Muscle layer of colon (tissue), 2 donors: ENCODE data around the gene POU2AF1.
A peak's percentile ranks its signal among the peaks of the same experiment; 100 is the strongest.

Experiments
- H3K27ac ChIP-seq: one replicate; pipeline ENCODE4 v1.7.0; 2013; ENCODE audit warnings: low read depth, mild to moderate bottlenecking, low read length, moderate library complexity
- H3K27me3 ChIP-seq, 2 donors: one replicate each; pipeline ENCODE4 v1.7.0; 2013; ENCODE audit warnings: low read length in 2 of 2, mild to moderate bottlenecking in 2 of 2; ENCODE audit not compliant: insufficient read depth in 2 of 2, control insufficient read depth in 1 of 2
- H3K36me3 ChIP-seq: one replicate; pipeline ENCODE4 v1.7.0; 2013; ENCODE audit warnings: mild to moderate bottlenecking, low read length; ENCODE audit not compliant: insufficient read depth
- H3K4me1 ChIP-seq: one replicate; pipeline ENCODE4 v1.7.0; 2013; ENCODE audit warnings: mild to moderate bottlenecking, low read length; ENCODE audit not compliant: insufficient read depth
- H3K4me3 ChIP-seq, 2 donors: one replicate each; pipeline ENCODE4 v1.7.0; 2013; ENCODE audit warnings: low read length in 2 of 2, low read depth in 1 of 2, mild to moderate bottlenecking in 1 of 2, moderate library complexity in 1 of 2
- H3K9ac ChIP-seq: one replicate; pipeline ENCODE4 v1.7.0; 2013; ENCODE audit warnings: low read length
- H3K9me3 ChIP-seq: one replicate; pipeline ENCODE4 v1.7.0; 2013; ENCODE audit warnings: mild to moderate bottlenecking, low read length
- donor health status: abdominal sarcoma.
- donor health status: Adenocarcinoma of cecum.

Gene POU2AF1

DNA sequence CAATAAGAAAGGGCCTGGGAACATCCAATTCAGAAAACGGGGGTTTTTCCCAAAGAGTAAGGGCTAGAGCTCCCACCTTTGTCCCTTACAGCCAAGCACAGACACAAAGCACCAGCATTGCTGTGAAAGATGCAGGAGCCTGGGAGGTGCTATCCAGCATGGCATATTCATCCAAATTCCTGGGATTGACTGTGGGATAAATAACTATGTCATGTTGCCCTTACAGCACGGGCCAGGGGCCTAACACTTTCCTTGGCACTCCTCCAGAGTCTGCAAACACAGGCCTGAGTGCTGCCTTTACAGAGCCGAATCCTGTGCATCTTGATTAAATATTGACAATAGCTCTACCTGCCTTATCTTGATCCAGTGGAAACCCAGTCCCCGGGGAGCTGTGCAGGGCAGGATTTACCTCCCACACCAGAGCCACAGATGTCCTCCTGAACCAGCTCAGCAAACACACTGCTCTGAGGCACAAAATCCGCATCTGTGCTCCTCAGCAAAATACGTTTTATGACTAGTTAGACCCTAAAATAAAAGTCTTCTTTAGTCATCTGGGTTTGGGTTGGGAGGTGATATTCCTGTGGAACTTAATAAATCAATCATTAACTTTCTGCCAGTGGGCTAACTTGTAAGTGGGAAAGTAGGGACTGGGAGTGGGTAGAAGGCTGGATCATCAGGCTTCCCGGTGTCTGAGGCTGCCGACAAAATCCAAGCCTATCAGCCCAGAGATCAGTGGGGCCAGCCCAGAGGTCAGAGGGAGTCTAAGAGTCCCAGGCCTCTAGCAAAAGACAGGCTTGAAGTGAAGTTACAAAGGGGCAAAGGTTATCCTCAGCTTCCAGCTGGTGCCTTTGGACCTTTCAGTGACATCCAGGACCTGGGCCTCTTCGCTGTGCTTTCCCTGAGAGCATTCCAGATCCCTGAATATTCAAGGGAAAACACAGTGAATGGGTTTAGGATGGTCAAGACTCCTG is 44.3 kb downstream of the POU2AF1 start:
- Histone ChIP-seq H3K27ac (no peak overlapping the region), H3K4me3 (no peak overlapping the region), H3K36me3 (no peaks in the 10 kb centered on the region), H3K9me3 (no peaks in the 10 kb centered on the region), H3K9ac (no peak overlapping the region), H3K27me3 (no peaks in the 10 kb centered on the region), H3K4me1 (peaks cover 31% of the 10 kb centered on the region)

GRCh38 chr11:111331711-111332479 is 47.2 kb downstream of the POU2AF1 start:
- Histone ChIP-seq H3K4me1 (peaks cover 57% of the 10 kb centered on the region), H3K27ac (peak overlapping the region; percentile 17)

GRCh38 chr11:111330234-111330893 is 48.7 kb downstream of the POU2AF1 start:
- Histone ChIP-seq H3K36me3 (no peaks in the 10 kb centered on the region), H3K4me1 (peaks cover 57% of the 10 kb centered on the region), H3K27me3 (no peaks in the 10 kb centered on the region), H3K4me3 (no peak overlapping the region), H3K9ac (no peak overlapping the region), H3K27ac (peak overlapping the region; percentile 25), H3K9me3 (no peaks in the 10 kb centered on the region)

More at GRCh38 chr11:111331711-111332479, 47.2 kb downstream of the POU2AF1 start:
- Histone ChIP-seq H3K27me3 (no peaks in the 10 kb centered on the region), H3K9me3 (no peaks in the 10 kb centered on the region), H3K4me3 (no peak overlapping the region), H3K36me3 (no peaks in the 10 kb centered on the region), H3K9ac (no peak overlapping the region)

- no peak overlapping the region for H3K9ac ChIP-seq
- H3K4me3 ChIP-seq = no peak overlapping the region
- H3K36me3 ChIP-seq = no peaks in the 10 kb centered on the region
- no peaks in the 10 kb centered on the region for H3K27me3 ChIP-seq
- peak overlapping the region; percentile 31 for H3K27ac ChIP-seq
- H3K9me3 ChIP-seq = no peaks in the 10 kb centered on the region
- H3K4me1 ChIP-seq = peaks cover 59% of the 10 kb centered on the region
Observed at GRCh38 chr11:111329306-111330204, 49.5 kb downstream of the POU2AF1 start.

GRCh38 chr11:111327908-111328624 is 51.0 kb downstream of the POU2AF1 start:
- no peaks in the 10 kb centered on the region for H3K9me3 ChIP-seq
- peak overlapping the region; percentile 59 for H3K27ac ChIP-seq
- no peak overlapping the region for H3K4me3 ChIP-seq
- H3K36me3 ChIP-seq = no peaks in the 10 kb centered on the region
- no peaks in the 10 kb centered on the region for H3K27me3 ChIP-seq
- peaks cover 65% of the 10 kb centered on the region for H3K4me1 ChIP-seq
- H3K9ac ChIP-seq = no peak overlapping the region

DNA sequence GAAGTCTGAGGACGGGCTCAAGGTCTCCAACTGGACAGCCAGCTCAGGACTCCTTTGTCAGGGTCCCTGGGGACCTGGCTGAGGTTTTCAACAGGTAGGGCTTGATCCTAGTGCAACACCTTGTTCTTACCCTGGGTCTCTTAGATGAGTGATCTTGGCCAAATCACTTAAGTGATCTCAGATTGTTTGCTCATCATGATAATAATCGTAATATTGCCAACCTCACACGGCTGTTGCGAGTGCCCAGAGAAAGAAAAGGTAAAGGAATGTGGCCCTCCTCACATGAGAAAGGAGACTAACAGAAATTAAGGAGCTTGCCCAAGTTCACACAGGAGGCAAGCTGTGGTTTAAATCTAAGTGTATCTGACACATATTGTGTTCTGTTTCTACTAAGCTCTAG is 52.3 kb downstream of the POU2AF1 start:
- Histone ChIP-seq H3K4me1 (peaks cover 54% of the 10 kb centered on the region), H3K27ac (no peak overlapping the region), H3K9me3 (no peaks in the 10 kb centered on the region), H3K9ac (no peak overlapping the region), H3K36me3 (no peaks in the 10 kb centered on the region), H3K27me3 (no peaks in the 10 kb centered on the region), H3K4me3 (no peak overlapping the region)

GRCh38 chr11:111325259-111325658 is 53.8 kb downstream of the POU2AF1 start:
- Histone ChIP-seq H3K4me3 (no peak overlapping the region), H3K9me3 (no peaks in the 10 kb centered on the region), H3K9ac (no peak overlapping the region), H3K36me3 (no peaks in the 10 kb centered on the region), H3K27me3 (no peaks in the 10 kb centered on the region), H3K4me1 (peaks cover 38% of the 10 kb centered on the region), H3K27ac (no peak overlapping the region)

- Histone ChIP-seq H3K4me1 (peaks cover 28% of the 10 kb centered on the region), H3K27ac (no peak overlapping the region), H3K4me3 (no peak overlapping the region), H3K9ac (no peak overlapping the region), H3K9me3 (no peaks in the 10 kb centered on the region), H3K27me3 (no peaks in the 10 kb centered on the region), H3K36me3 (no peaks in the 10 kb centered on the region)
Observed at GRCh38 chr11:111324277-111324720, 54.8 kb downstream of the POU2AF1 start.

GRCh38 chr11:111322534-111322933 is 56.5 kb downstream of the POU2AF1 start:
- no peak overlapping the region for H3K4me3 ChIP-seq
- no peaks in the 10 kb centered on the region for H3K27me3 ChIP-seq
- H3K36me3 ChIP-seq = no peaks in the 10 kb centered on the region
- H3K4me1 ChIP-seq = peaks cover 11% of the 10 kb centered on the region
- H3K27ac ChIP-seq = no peak overlapping the region
- H3K9me3 ChIP-seq = no peaks in the 10 kb centered on the region
- H3K9ac ChIP-seq = no peak overlapping the region
